ENCODE measurements around the gene SLC38A3.

DNA sequence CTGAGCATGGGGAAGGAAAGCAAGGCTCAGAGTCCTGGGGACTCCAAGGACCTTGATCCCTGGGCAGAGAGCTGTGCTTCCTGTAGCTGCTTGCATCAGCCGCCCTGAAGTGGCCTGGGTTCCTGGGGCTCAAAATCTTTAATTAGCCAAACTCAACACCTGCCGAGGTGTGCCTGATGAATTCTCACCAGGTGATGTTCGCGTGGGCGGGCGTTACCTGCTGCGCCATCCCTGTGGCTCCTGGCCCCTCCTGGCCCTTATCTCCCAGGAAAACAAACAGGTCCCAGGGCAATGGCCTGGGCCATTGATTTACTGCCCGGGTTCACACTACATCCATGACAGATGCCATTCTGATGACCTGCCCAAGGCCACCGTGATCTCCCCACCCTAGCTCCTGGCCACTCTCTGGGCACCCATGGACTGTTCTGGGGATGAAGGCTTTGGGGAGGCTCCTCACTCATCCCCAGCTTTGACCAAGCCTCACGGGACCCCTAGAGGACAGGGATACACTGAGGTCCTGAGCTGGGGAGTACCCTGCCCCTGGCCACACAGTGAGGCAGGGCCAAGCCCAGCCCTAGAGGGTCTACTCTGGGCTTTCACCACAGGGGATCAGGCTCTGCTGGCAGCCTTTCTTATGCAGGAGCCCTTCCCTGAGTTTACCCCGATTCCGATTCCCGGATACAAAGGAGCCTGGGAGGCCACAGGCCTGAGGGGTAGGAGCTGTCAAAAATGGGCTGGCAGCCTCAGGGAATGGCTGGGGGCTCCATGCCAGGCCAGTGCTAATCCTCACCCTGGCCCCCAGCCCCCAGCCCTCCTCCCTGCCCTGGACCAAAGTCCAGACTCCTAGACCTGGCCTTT lies 5.7 kb downstream of the SLC38A3 start:
- TF ChIP-seq EP300 (IDR thresholded peaks at IDR 0.05; ENCODE audit: borderline replicate concordance) = no peak
- no peak for TF ChIP-seq ZBTB7A (IDR thresholded peaks at IDR 0.05; ENCODE audit: low read depth)
- TF ChIP-seq, protein P1, sequence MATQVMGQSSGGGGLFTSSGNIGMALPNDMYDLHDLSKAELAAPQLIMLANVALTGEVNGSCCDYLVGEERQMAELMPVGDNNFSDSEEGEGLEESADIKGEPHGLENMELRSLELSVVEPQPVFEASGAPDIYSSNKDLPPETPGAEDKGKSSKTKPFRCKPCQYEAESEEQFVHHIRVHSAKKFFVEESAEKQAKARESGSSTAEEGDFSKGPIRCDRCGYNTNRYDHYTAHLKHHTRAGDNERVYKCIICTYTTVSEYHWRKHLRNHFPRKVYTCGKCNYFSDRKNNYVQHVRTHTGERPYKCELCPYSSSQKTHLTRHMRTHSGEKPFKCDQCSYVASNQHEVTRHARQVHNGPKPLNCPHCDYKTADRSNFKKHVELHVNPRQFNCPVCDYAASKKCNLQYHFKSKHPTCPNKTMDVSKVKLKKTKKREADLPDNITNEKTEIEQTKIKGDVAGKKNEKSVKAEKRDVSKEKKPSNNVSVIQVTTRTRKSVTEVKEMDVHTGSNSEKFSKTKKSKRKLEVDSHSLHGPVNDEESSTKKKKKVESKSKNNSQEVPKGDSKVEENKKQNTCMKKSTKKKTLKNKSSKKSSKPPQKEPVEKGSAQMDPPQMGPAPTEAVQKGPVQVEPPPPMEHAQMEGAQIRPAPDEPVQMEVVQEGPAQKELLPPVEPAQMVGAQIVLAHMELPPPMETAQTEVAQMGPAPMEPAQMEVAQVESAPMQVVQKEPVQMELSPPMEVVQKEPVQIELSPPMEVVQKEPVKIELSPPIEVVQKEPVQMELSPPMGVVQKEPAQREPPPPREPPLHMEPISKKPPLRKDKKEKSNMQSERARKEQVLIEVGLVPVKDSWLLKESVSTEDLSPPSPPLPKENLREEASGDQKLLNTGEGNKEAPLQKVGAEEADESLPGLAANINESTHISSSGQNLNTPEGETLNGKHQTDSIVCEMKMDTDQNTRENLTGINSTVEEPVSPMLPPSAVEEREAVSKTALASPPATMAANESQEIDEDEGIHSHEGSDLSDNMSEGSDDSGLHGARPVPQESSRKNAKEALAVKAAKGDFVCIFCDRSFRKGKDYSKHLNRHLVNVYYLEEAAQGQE (IDR thresholded peaks at IDR 0.05; ENCODE audit: low read depth) = no peak
- TF ChIP-seq TCF12 (IDR thresholded peaks at IDR 0.05; ENCODE audit: low read depth) = no peak
- TF ChIP-seq TAF1 (IDR thresholded peaks at IDR 0.05; ENCODE audit: low read depth) = no peak
- TF ChIP-seq NFIC (IDR thresholded peaks at IDR 0.05) = no peak
- no peak for TF ChIP-seq RAD21 (IDR thresholded peaks at IDR 0.05; ENCODE audit: low read depth)
- TF ChIP-seq, protein P2, sequence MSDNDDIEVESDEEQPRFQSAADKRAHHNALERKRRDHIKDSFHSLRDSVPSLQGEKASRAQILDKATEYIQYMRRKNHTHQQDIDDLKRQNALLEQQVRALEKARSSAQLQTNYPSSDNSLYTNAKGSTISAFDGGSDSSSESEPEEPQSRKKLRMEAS (IDR thresholded peaks at IDR 0.05) = no peak
- TF ChIP-seq FOXM1 (IDR thresholded peaks at IDR 0.05; ENCODE audit: borderline replicate concordance, low read depth) = no peak
- TF ChIP-seq TEAD4 (IDR thresholded peaks at IDR 0.05) = no peak
- TF ChIP-seq YY1 (IDR thresholded peaks at IDR 0.05; ENCODE audit: low read depth) = no peak
- TF ChIP-seq CREB1 (IDR thresholded peaks at IDR 0.05; ENCODE audit: low read depth) = no peak
- TF ChIP-seq, protein P3, sequence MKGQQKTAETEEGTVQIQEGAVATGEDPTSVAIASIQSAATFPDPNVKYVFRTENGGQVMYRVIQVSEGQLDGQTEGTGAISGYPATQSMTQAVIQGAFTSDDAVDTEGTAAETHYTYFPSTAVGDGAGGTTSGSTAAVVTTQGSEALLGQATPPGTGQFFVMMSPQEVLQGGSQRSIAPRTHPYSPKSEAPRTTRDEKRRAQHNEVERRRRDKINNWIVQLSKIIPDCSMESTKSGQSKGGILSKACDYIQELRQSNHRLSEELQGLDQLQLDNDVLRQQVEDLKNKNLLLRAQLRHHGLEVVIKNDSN (IDR thresholded peaks at IDR 0.05) = no peak
- TF ChIP-seq CEBPB (IDR thresholded peaks at IDR 0.05) = no peak
